Measurements from ENCODE around the gene HADH.
A peak's percentile ranks its signal among the peaks of the same experiment; 100 is the strongest.

HADH gene

GRCh38 chr4:108060164-108060563 lies 70.5 kb downstream of the HADH start:
- no peak for DNase-seq

- DNase-seq: no peak
Observed at GRCh38 chr4:108060686-108061321, 71.1 kb downstream of the HADH start.

- DNase-seq: no peak
Observed at GRCh38 chr4:108068442-108068841, 78.8 kb downstream of the HADH start.

- no peak for DNase-seq
Observed at GRCh38 chr4:108070775-108071174, 81.1 kb downstream of the HADH start.

GRCh38 chr4:108072300-108072699 lies 82.6 kb downstream of the HADH start:
- DNase-seq: peak; percentile 71

- DNase-seq: no peak
Observed at GRCh38 chr4:108078024-108078733, 88.5 kb downstream of the HADH start.

GRCh38 chr4:108080747-108081146 lies 91.1 kb downstream of the HADH start:
- peak; percentile 53 for DNase-seq

- no peak for DNase-seq
Observed at GRCh38 chr4:108081256-108081655, 91.6 kb downstream of the HADH start.
